CD4-positive, alpha-beta memory T cell (primary cell): ENCODE measurements around the gene TSPAN11. TPM values are rescaled to one million over a fixed set of nuclear protein-coding genes. Genes with fewer than 3 reads are reported as not detected.
A peak's percentile ranks its signal among the peaks of the same experiment; 100 is the strongest.

Experiments
- CTCF ChIA-PET: fragments of 350-600 bp; sonication (Branson Sonifier 250); formaldehyde crosslinking; loops from one replicate; lab custom pipeline; 2021; ENCODE audit warnings: inconsistent platforms; ENCODE audit not compliant: partially characterized antibody; lab: Charles Lee
- POLR2A ChIA-PET: fragments of 350-600 bp; sonication (Branson Sonifier 250); formaldehyde crosslinking; loops from one replicate; lab custom pipeline; 2021; ENCODE audit not compliant: partially characterized antibody; lab: Charles Lee
- DNase-seq, 5 donors: peaks; one replicate each; pipeline versions ENCODE4 v3.0.0 to v3.0.0-alpha.2; 2020 to 2022; ENCODE audit warnings: mixed read lengths in 1 of 5
- H3K27ac ChIP-seq: one replicate; pipeline ENCODE4 v1.7.0; 2013; ENCODE audit warnings: low read depth, low read length
- H3K27me3 ChIP-seq: 2 replicates; pipeline ENCODE4 v1.7.0; 2013; ENCODE audit warnings: mild to moderate bottlenecking, low read length, moderate library complexity; ENCODE audit not compliant: insufficient read depth
- H3K36me3 ChIP-seq: 2 replicates; pipeline ENCODE4 v1.7.0; 2013; ENCODE audit warnings: mild to moderate bottlenecking, low read length, moderate library complexity; ENCODE audit not compliant: insufficient read depth
- H3K4me1 ChIP-seq: 2 replicates; pipeline ENCODE4 v1.7.0; 2013; ENCODE audit warnings: mild to moderate bottlenecking, low read length, moderate library complexity; ENCODE audit not compliant: insufficient read depth
- H3K4me3 ChIP-seq, 2 donors: one replicate each; pipeline ENCODE4 v1.7.0; 2013; ENCODE audit warnings: low read length in 2 of 2, mild to moderate bottlenecking in 1 of 2
- H3K9me3 ChIP-seq, 2 donors: one replicate each; pipeline ENCODE4 v1.7.0; 2013; ENCODE audit warnings: low read length in 2 of 2, control low read depth in 1 of 2; ENCODE audit not compliant: control insufficient read depth in 1 of 2
- H3K27ac Mint-ChIP-seq, 7 donors: one replicate each; pipeline ENCODE4 v1.8.0; 2020 to 2021; ENCODE audit warnings: mixed read lengths in 7 of 7, mild to moderate bottlenecking in 6 of 7, inconsistent platforms in 3 of 7, moderate library complexity in 3 of 7
- H3K27me3 Mint-ChIP-seq, 2 donors: one replicate each; pipeline ENCODE4 v1.8.0; 2020 to 2021; ENCODE audit warnings: mixed read lengths in 2 of 2
- H3K36me3 Mint-ChIP-seq, 2 donors: one replicate each; pipeline ENCODE4 v1.8.0; 2020 to 2021; ENCODE audit warnings: mixed read lengths in 2 of 2, inconsistent platforms in 1 of 2, mild to moderate bottlenecking in 1 of 2
- H3K4me1 Mint-ChIP-seq, 4 donors: one replicate each; pipeline ENCODE4 v1.8.0; 2020 to 2021; ENCODE audit warnings: mixed read lengths in 4 of 4, mild to moderate bottlenecking in 1 of 4
- H3K4me3 Mint-ChIP-seq, 8 donors: one replicate each; pipeline ENCODE4 v1.8.0; 2020 to 2021; ENCODE audit warnings: mixed read lengths in 8 of 8, mild to moderate bottlenecking in 7 of 8, moderate library complexity in 6 of 8, inconsistent platforms in 3 of 8
- H3K9me3 Mint-ChIP-seq, 8 donors: one replicate each; pipeline ENCODE4 v1.8.0; 2020 to 2021; ENCODE audit warnings: mixed read lengths in 8 of 8, mild to moderate bottlenecking in 5 of 8, inconsistent platforms in 3 of 8, moderate library complexity in 1 of 8
- intact Hi-C: fragments of 100-400 bp; cut with micrococcal nuclease; formaldehyde crosslinking; loops from one replicate; pipeline ENCODE4 v1.15.1; 2023
- polyA plus RNA-seq, 2 donors: library from polyadenylated mRNA; unstranded; fragments of 300-500 nt; fragmentation: Illumina TruSeq; gene quantifications; one replicate each; pipeline ENCODE4 v1.2.3, GENCODE V29; 2021
- total RNA-seq, 2 experiments: library from RNA; stranded (reverse); gene quantifications; one replicate each; pipeline ENCODE4 v1.2.3, GENCODE V29; 2021

Gene TSPAN11
- not detected for total RNA-seq
- not detected for polyA plus RNA-seq

- intact Hi-C loops: no loop called here
- no peak for DNase-seq
Observed at GRCh38 chr12:30926243-30927221, at the start of gene TSPAN11. Gene TSPAN11 (plus strand): TSS chr12:30926748. CDS start chr12:30953992, 27,244 bp downstream.

GRCh38 chr12:30877105-30877875 is 49.3 kb upstream of the TSPAN11 start:
- H3K36me3 ChIP-seq: no peaks in the 10 kb centered on the region
- ChIA-PET CTCF (interaction anchor here (0.7 to 1.3 kb wide), 2 partner anchors 25 to 27 kb away, joined by 3 to 4 read pairs; no protein-coding TSS in a partner anchor), POLR2A (no interaction called here)
- H3K9me3 ChIP-seq: no peaks in the 10 kb centered on the region
- no peak for DNase-seq
- intact Hi-C loops: no loop called here
- no peaks in the 10 kb centered on the region for H3K27me3 ChIP-seq
- peaks cover 20 to 34% of the 10 kb centered on the region in 2 donors for H3K27me3 Mint-ChIP-seq
- no peak overlapping the region for H3K27ac Mint-ChIP-seq
- H3K9me3 Mint-ChIP-seq: no peaks in the 10 kb centered on the region
- H3K4me1 ChIP-seq: no peaks in the 10 kb centered on the region
- no peaks in the 10 kb centered on the region for H3K4me1 Mint-ChIP-seq
- no peak overlapping the region for H3K4me3 Mint-ChIP-seq
- no peak overlapping the region for H3K4me3 ChIP-seq
- no peak overlapping the region for H3K27ac ChIP-seq
- H3K36me3 Mint-ChIP-seq: no peaks in the 10 kb centered on the region

More at GRCh38 chr12:30926243-30927221, at the start of gene TSPAN11:
- Mint-ChIP-seq H3K36me3 (no peaks in the 10 kb centered on the region), H3K4me1 (no peaks in the 10 kb centered on the region), H3K4me3 (peak within 1 kb of the TSS in 3 of 8 donors; percentile 26 to 54 (median 30)), H3K27ac (no peak within 1 kb of the TSS), H3K27me3 (peaks cover 37 to 52% of the 10 kb centered on the region in 2 donors), H3K9me3 (peaks cover 0 to 7% (median 0%) of the 10 kb centered on the region in 8 donors)
- H3K27ac ChIP-seq: no peak within 1 kb of the TSS
- ChIA-PET CTCF (no interaction called here), POLR2A (no interaction called here)
- no peaks in the 10 kb centered on the region for H3K4me1 ChIP-seq
- H3K36me3 ChIP-seq: no peaks in the 10 kb centered on the region
- H3K9me3 ChIP-seq: no peaks in the 10 kb centered on the region
- H3K4me3 ChIP-seq: no peak within 1 kb of the TSS
- no peaks in the 10 kb centered on the region for H3K27me3 ChIP-seq

GRCh38 chr12:30878024-30878423 is 48.5 kb upstream of the TSPAN11 start:
- Histone ChIP-seq H3K4me3 (no peak overlapping the region), H3K9me3 (no peaks in the 10 kb centered on the region), H3K27me3 (no peaks in the 10 kb centered on the region), H3K4me1 (no peaks in the 10 kb centered on the region), H3K36me3 (no peaks in the 10 kb centered on the region), H3K27ac (no peak overlapping the region)
- Mint-ChIP-seq H3K27ac (no peak overlapping the region), H3K9me3 (no peaks in the 10 kb centered on the region), H3K4me1 (no peaks in the 10 kb centered on the region), H3K27me3 (peaks cover 22 to 34% of the 10 kb centered on the region in 2 donors), H3K36me3 (no peaks in the 10 kb centered on the region), H3K4me3 (no peak overlapping the region)
- no peak for DNase-seq
- POLR2A ChIA-PET: no interaction called here
- CTCF ChIA-PET: no interaction called here
- intact Hi-C loops: no loop called here

GRCh38 chr12:30880061-30880460 is 46.5 kb upstream of the TSPAN11 start:
- ChIA-PET POLR2A (no interaction called here), CTCF (no interaction called here)
- no peaks in the 10 kb centered on the region for H3K9me3 ChIP-seq
- H3K4me3 ChIP-seq: no peak overlapping the region
- Mint-ChIP-seq H3K4me3 (no peak overlapping the region), H3K27me3 (peaks cover 22 to 32% of the 10 kb centered on the region in 2 donors), H3K36me3 (peaks cover 0 to 1% of the 10 kb centered on the region in 2 donors), H3K4me1 (no peaks in the 10 kb centered on the region), H3K9me3 (peaks cover 0 to 8% (median 0%) of the 10 kb centered on the region in 8 donors), H3K27ac (no peak overlapping the region)
- H3K4me1 ChIP-seq: no peaks in the 10 kb centered on the region
- H3K27me3 ChIP-seq: no peaks in the 10 kb centered on the region
- no peak overlapping the region for H3K27ac ChIP-seq
- intact Hi-C loops: no loop called here
- no peak for DNase-seq
- H3K36me3 ChIP-seq: no peaks in the 10 kb centered on the region

GRCh38 chr12:30880813-30881212 is 45.7 kb upstream of the TSPAN11 start:
- Mint-ChIP-seq H3K27ac (no peak overlapping the region), H3K4me3 (no peak overlapping the region), H3K27me3 (peaks cover 19 to 30% of the 10 kb centered on the region in 2 donors), H3K36me3 (peaks cover 0 to 1% of the 10 kb centered on the region in 2 donors), H3K4me1 (no peaks in the 10 kb centered on the region), H3K9me3 (peaks cover 0 to 9% (median 0%) of the 10 kb centered on the region in 8 donors)
- intact Hi-C loops: no loop called here
- H3K4me1 ChIP-seq: no peaks in the 10 kb centered on the region
- H3K27me3 ChIP-seq: no peaks in the 10 kb centered on the region
- H3K9me3 ChIP-seq: peaks cover 0 to 2% of the 10 kb centered on the region in 2 donors
- no peak overlapping the region for H3K4me3 ChIP-seq
- H3K36me3 ChIP-seq: no peaks in the 10 kb centered on the region
- DNase-seq: no peak
- H3K27ac ChIP-seq: no peak overlapping the region
- POLR2A ChIA-PET: no interaction called here
- CTCF ChIA-PET: no interaction called here

GRCh38 chr12:30882706-30883105 is 43.8 kb upstream of the TSPAN11 start:
- peaks cover 3 to 27% (median 15%) of the 10 kb centered on the region in 8 donors for H3K9me3 Mint-ChIP-seq
- ChIA-PET POLR2A (no interaction called here), CTCF (interaction anchor here (0.9 kb wide), 1 partner anchor 9 kb away, joined by 3 read pairs; no protein-coding TSS in a partner anchor)
- H3K4me3 Mint-ChIP-seq: no peak overlapping the region
- H3K4me1 Mint-ChIP-seq: no peaks in the 10 kb centered on the region
- Histone ChIP-seq H3K4me3 (no peak overlapping the region), H3K4me1 (no peaks in the 10 kb centered on the region), H3K27ac (no peak overlapping the region), H3K9me3 (peaks cover 0 to 15% of the 10 kb centered on the region in 2 donors), H3K27me3 (no peaks in the 10 kb centered on the region), H3K36me3 (no peaks in the 10 kb centered on the region)
- no peak overlapping the region for H3K27ac Mint-ChIP-seq
- H3K36me3 Mint-ChIP-seq: peaks cover 0 to 5% of the 10 kb centered on the region in 2 donors
- peaks cover 11 to 18% of the 10 kb centered on the region in 2 donors for H3K27me3 Mint-ChIP-seq
- DNase-seq: no peak
- intact Hi-C loops: no loop called here

GRCh38 chr12:30884799-30885198 is 41.7 kb upstream of the TSPAN11 start:
- H3K4me1 Mint-ChIP-seq: no peaks in the 10 kb centered on the region
- H3K9me3 Mint-ChIP-seq: peaks cover 7 to 42% (median 23%) of the 10 kb centered on the region in 8 donors
- no peak overlapping the region for H3K27ac Mint-ChIP-seq
- H3K36me3 ChIP-seq: no peaks in the 10 kb centered on the region
- H3K4me3 ChIP-seq: no peak overlapping the region
- H3K27ac ChIP-seq: no peak overlapping the region
- CTCF ChIA-PET: no interaction called here
- H3K4me3 Mint-ChIP-seq: no peak overlapping the region
- peaks cover 0 to 5% of the 10 kb centered on the region in 2 donors for H3K36me3 Mint-ChIP-seq
- peaks cover 5 to 7% of the 10 kb centered on the region in 2 donors for H3K27me3 Mint-ChIP-seq
- intact Hi-C loops: no loop called here
- POLR2A ChIA-PET: no interaction called here
- no peak for DNase-seq
- no peaks in the 10 kb centered on the region for H3K27me3 ChIP-seq
- no peaks in the 10 kb centered on the region for H3K4me1 ChIP-seq
- peaks cover 0 to 17% of the 10 kb centered on the region in 2 donors for H3K9me3 ChIP-seq
